Adrenal gland (tissue), 12 donors: ENCODE results near the gene ANP32E. TPM values are rescaled to one million over a fixed set of nuclear protein-coding genes. Genes with fewer than 3 reads are reported as not detected.

Source experiments
- DNase-seq, 7 donors: peaks; one replicate each; pipeline ENCODE4 v3.0.0-alpha.2; 2019 to 2020
- H3K27ac ChIP-seq, 5 donors: fragments of 200-600 bp; sonication (generic) in 4 of 5; 1 replicate in 3 of 5; 2 replicates in 2 of 5; pipeline versions ENCODE4 v1.5.1 to v1.8.0; 2016 to 2020; ENCODE audit warnings: mild to moderate bottlenecking in 1 of 5
- H3K27me3 ChIP-seq: fragments of 200-600 bp; 2 replicates; pipeline ENCODE4 v1.8.0; 2021
- H3K36me3 ChIP-seq, 2 donors: fragments of 200-600 bp; replicated peaks in 1 of 2; 1 replicate in 1 of 2; 2 replicates in 1 of 2; pipeline versions ENCODE4 v1.5.1 to v1.8.0; 2018 to 2022
- H3K4me1 ChIP-seq, 2 donors: fragments of 200-600 bp; replicated peaks in 1 of 2; 1 replicate in 1 of 2; 2 replicates in 1 of 2; pipeline versions ENCODE4 v1.5.1 to v1.8.0; 2018 to 2021
- H3K4me3 ChIP-seq, 4 donors: fragments of 200-600 bp; sonication (generic) in 3 of 4; one replicate each; pipeline ENCODE4 v1.5.1; 2016 to 2018
- H3K9me3 ChIP-seq, 3 donors: fragments of 200-600 bp; sonication (generic) in 1 of 3; replicated peaks in 1 of 3; 1 replicate in 2 of 3; 2 replicates in 1 of 3; pipeline versions ENCODE4 v1.5.1 to v1.8.0; 2016 to 2021
- CTCF ChIP-seq, 6 experiments: fragments of 450-650 bp in 4 of 6; fragments of 200-600 bp in 2 of 6; sonication (generic) in 1 of 6; IDR thresholded peaks; 1 replicate in 5 of 6; 2 replicates in 1 of 6; pipeline versions ENCODE4 v1.5.1 to v1.8.0; 2016 to 2021; ENCODE audit warnings: antibody characterized with exemption in 6 of 6, mild to moderate bottlenecking in 2 of 6, moderate library complexity in 1 of 6
- POLR2A ChIP-seq, 2 donors: fragments of 450-650 bp; IDR thresholded peaks; one replicate each; pipeline ENCODE4 v1.6.1; 2017; ENCODE audit warnings: antibody characterized with exemption in 2 of 2, mild to moderate bottlenecking in 2 of 2, moderate library complexity in 1 of 2
- WGBS, 4 donors: extraction: QIAGEN DNeasy Blood & Tissue Kit in 2 of 4; methylation state at CpG; one replicate each; pipeline versions ENCODE4 v1.1.5 to v1.1.7; 2013 to 2017; 5-methylcytosine and 5-hydroxymethylcytosine counted together
- intact Hi-C, 2 donors: fragments of 100-400 bp; cut with DNase I; formaldehyde crosslinking; loops; one replicate each; pipeline versions ENCODE4 v1.14.1 to v1.15.0; 2022 to 2023
- polyA plus RNA-seq, 3 donors: library from polyadenylated mRNA; stranded (reverse); fragments of 200-250 nt in 2 of 3; fragments of 350-450 nt in 1 of 3; fragmentation: Illumina TruSeq in 1 of 3; extraction: RNeasy Lipid Tissue Mini Kit (QIAGEN cat#74804) in 1 of 3; gene quantifications; one replicate each; pipeline ENCODE4 v1.2.3, GENCODE V29; 2013 to 2014
- total RNA-seq, 9 donors: library from RNA; depleted of rRNA in 4 of 9; stranded (reverse); fragments of >200 nt in 4 of 9; fragments of 120-200 nt in 1 of 9; fragmentation: NEBNext Ultra II Directional in 1 of 9; extraction: Animal tissue kit (Norgen Biotek cat#: 25700) in 1 of 9; gene quantifications; one replicate each; pipeline versions ENCODE4 v1.1.0 to v1.2.4, GENCODE V29; 2013 to 2023
- donor health status: healthy with polysubstance abuse.
- donor health status: Bipolar disorder and iron deficiency.
- donor health status: DM: yes; HTN: yes; CAD: no.
- donor health status: DM: no; HTN: no; CAD: no.
- donor health status: DM: no; HTN: no; CAD: no.
- donor health status: DM: yes; HTN: yes; CAD: no.

ANP32E gene
- total and polyA plus RNA-seq, 12 donors, result 13.2 to 81.9 (median 35.3) TPM

GRCh38 chr1:150259758-150260669 lies 24.1 kb upstream of the ANP32E start:
- peak in 1 of 2 donors; percentile 57 for TF ChIP-seq POLR2A (IDR thresholded peaks at IDR 0.05)
- no peak for TF ChIP-seq CTCF (IDR thresholded peaks at IDR 0.05)
- H3K36me3 ChIP-seq, result peaks cover 0 to 11% of the 10 kb centered on the region in 2 donors
- H3K4me1 ChIP-seq, result peaks cover 21 to 24% of the 10 kb centered on the region in 2 donors
- H3K9me3 ChIP-seq, result no peaks in the 10 kb centered on the region
- H3K4me3 ChIP-seq, result peak overlapping the region in 1 of 4 donors; percentile 29
- H3K27me3 ChIP-seq, result no peaks in the 10 kb centered on the region
- DNase-seq, result peak in 6 of 7 donors; percentile 68 to 77 (median 74)
- H3K27ac ChIP-seq, result peak overlapping the region in 4 of 5 donors; percentile 3 to 65 (median 43)
- 14 to 19% (median 16%) methylated on average over 10 to 11 of the region's 11 CpGs for WGBS, 4 donors
- intact Hi-C loops, result no loop called here

- Histone ChIP-seq H3K36me3 (peaks cover 0 to 3% of the 10 kb centered on the region in 2 donors), H3K4me1 (peaks cover 21 to 24% of the 10 kb centered on the region in 2 donors), H3K27me3 (no peaks in the 10 kb centered on the region), H3K4me3 (no peak overlapping the region), H3K9me3 (no peaks in the 10 kb centered on the region), H3K27ac (peak overlapping the region in 2 of 5 donors; percentile 39 to 65)
- intact Hi-C loops, result no loop called here
- TF ChIP-seq CTCF (IDR thresholded peaks at IDR 0.05) (no peak), POLR2A (IDR thresholded peaks at IDR 0.05) (no peak)
- 36 to 58% (median 52%) methylated on average over 4 of the region's 4 CpGs for WGBS, 4 donors
- peak in 2 of 7 donors; percentile 18 to 36 for DNase-seq
Observed at GRCh38 chr1:150259217-150259616, 23.3 kb upstream of the ANP32E start.

- peaks cover 21 to 24% of the 10 kb centered on the region in 2 donors for H3K4me1 ChIP-seq
- peak within 1 kb of the TSS in 3 of 5 donors; percentile 60 to 85 (median 82) for H3K27ac ChIP-seq
- no peak within 1 kb of the TSS for H3K4me3 ChIP-seq
- intact Hi-C loops, result no loop called here
- H3K9me3 ChIP-seq, result no peaks in the 10 kb centered on the region
- no peaks in the 10 kb centered on the region for H3K27me3 ChIP-seq
- WGBS, 4 donors, result 64 to 77% (median 74%) methylated on average over 10 to 13 of the region's 13 CpGs
- TF ChIP-seq POLR2A (IDR thresholded peaks at IDR 0.05) (no peak), CTCF (IDR thresholded peaks at IDR 0.05) (no peak)
- no peak for DNase-seq
- H3K36me3 ChIP-seq, result no peaks in the 10 kb centered on the region
Observed at GRCh38 chr1:150257624-150258585, 22.0 kb upstream of the ANP32E start, which contains the start of gene CA14. CA14 (plus strand) TSS chr1:150257774; CDS start chr1:150258129, 355 bp downstream.
